Measurements from ENCODE around the gene RABEP1. TPM values are rescaled to one million over a fixed set of nuclear protein-coding genes. Genes with fewer than 3 reads are reported as not detected.

The RABEP1 gene
- total and polyA plus RNA-seq, 9 of the 15 experiments (the other 6 are each of a cell fraction or from before 2014, with no cell fraction given) = 8.2 to 38.9 (median 30.3) TPM

GRCh38 chr17:5236938-5237540, 45.0 kb upstream of the RABEP1 start:
- no TSS peak for BruUV-seq (replicated peaks)
- no peaks in the 10 kb centered on the region for H3K9me1 ChIP-seq (ENCODE audit: control insufficient read depth, insufficient read depth, low read length)
- H3K9me3 ChIP-seq (replicated peaks; ENCODE audit: control insufficient read depth, insufficient read depth, low read depth, low read length) = no peaks in the 10 kb centered on the region
- 13% methylated on average over 3 of the region's 3 CpGs for WGBS (ENCODE audit: insufficient coverage, low coverage, missing lambda C conversion rate)
- intact Hi-C loops (cut with micrococcal nuclease) (loop anchor here (1.0 kb wide), 1 partner anchor 40 kb away; no protein-coding TSS in a partner anchor), in situ Hi-C loops (cut with MboI) (loop anchor here (25.0 kb wide), 1 partner anchor 1200 kb away; the partner anchor contains the start of genes AIPL1 and PIMREG)
- TF ChIP-seq KAT2B (IDR thresholded peaks at IDR 0.05; ENCODE audit: low read depth, low read length) (no peak), NFIC (IDR thresholded peaks at IDR 0.05) (no peak), ARID1B (IDR thresholded peaks at IDR 0.05) (no peak), CSDE1 (IDR thresholded peaks at IDR 0.05) (no peak), MTF1 (CRISPR knock-in tag; IDR thresholded peaks at IDR 0.05; ENCODE audit: borderline replicate concordance) (no peak), DEAF1 (CRISPR knock-in tag; IDR thresholded peaks at IDR 0.05) (no peak), POLR2A (conservative IDR thresholded peaks at IDR 0.05) (no peak), HIVEP1 (CRISPR knock-in tag; IDR thresholded peaks at IDR 0.05) (no peak), ZNF282 (CRISPR knock-in tag; IDR thresholded peaks at IDR 0.05) (no peak)
- H2AFZ ChIP-seq (ENCODE audit: low read depth, low read length) = no peak overlapping the region
- H3K4me3 ChIP-seq = no peak overlapping the region
- FAIRE-seq = no peak
- no peak overlapping the region for H3K27ac ChIP-seq (ENCODE audit: extremely low read depth, low read depth, low read length)
- no peak overlapping the region for H3K9ac ChIP-seq (ENCODE audit: insufficient read depth in 1 of 2, low read depth in 2 of 2, low read length in 2 of 2)
- no peaks in the 10 kb centered on the region; a peak in 1 of 5 replicates for H3K4me1 ChIP-seq (replicated peaks in 1 of 2; ENCODE audit: control insufficient read depth in 2 of 2, insufficient read depth in 2 of 2, low read length in 2 of 2)
- no peak overlapping the region for H3K4me2 ChIP-seq (ENCODE audit: insufficient read depth, low read length)
- DNase-seq (ENCODE audit: extremely low read depth in 1 of 4, low spot score in 3 of 4) = no peak
- no peaks in the 10 kb centered on the region for H3K79me2 ChIP-seq (ENCODE audit: control insufficient read depth, insufficient read depth, low read length)
- H3K27me3 ChIP-seq (ENCODE audit: control insufficient read depth in 2 of 2, insufficient read depth in 2 of 2, low read length in 2 of 2) = peaks cover 0 to 14% of the 10 kb centered on the region in 2 experiments; a peak in 2 of 5 replicates
- ChIA-PET POLR2A (no interaction called here), CTCF (ENCODE audit: low intra/inter-chr PET ratio) (interaction anchor here (2.0 kb wide), 1 partner anchor 40 kb away, joined by 9 read pairs; no protein-coding TSS in a partner anchor)
- no peaks in the 10 kb centered on the region for H3K36me3 ChIP-seq (ENCODE audit: control insufficient read depth, insufficient read depth, low read length)
- H4K20me1 ChIP-seq (replicated peaks; ENCODE audit: control insufficient read depth, insufficient read depth, low read length) = no peaks in the 10 kb centered on the region
- ATAC-seq = no peak

All from K562 (cell line).